Keratinocyte (primary cell): Measurements from ENCODE around the gene ANKMY1. TPM values are rescaled to one million over a fixed set of nuclear protein-coding genes. Genes with fewer than 3 reads are reported as not detected.

Experiments
- DNase-seq: peaks from one replicate; pipeline ENCODE4 v3.0.0-alpha.2; 2011; ENCODE audit warnings: low read depth, missing footprints, low spot score
- FAIRE-seq: peaks from 2 replicates; lab custom pipeline; 2011; peaks lifted over from hg19 to GRCh38; lab: Jason Lieb, UNC
- H2AFZ ChIP-seq: 2 replicates; pipeline ENCODE4 v1.6.0; 2012; ENCODE audit warnings: low read length, control low read depth, inconsistent platforms; ENCODE audit not compliant: control insufficient read depth
- H3K27ac ChIP-seq: 2 replicates; pipeline ENCODE4 v1.5.1; 2011; ENCODE audit warnings: low read length; ENCODE audit not compliant: control insufficient read depth, insufficient read depth
- H3K27me3 ChIP-seq: 3 replicates; pipeline ENCODE4 v1.6.0; 2011; ENCODE audit warnings: low read length; ENCODE audit not compliant: control insufficient read depth, insufficient read depth; ENCODE audit errors: extremely low read depth
- H3K36me3 ChIP-seq, 2 experiments: 2 replicates in 1 of 2; 3 replicates in 1 of 2; pipeline ENCODE4 v1.5.1; 2011; ENCODE audit warnings: low read length in 2 of 2, mild to moderate bottlenecking in 1 of 2; ENCODE audit not compliant: control insufficient read depth in 2 of 2, insufficient read depth in 2 of 2; ENCODE audit errors: extremely low read depth in 1 of 2
- H3K4me1 ChIP-seq: 3 replicates; pipeline ENCODE4 v1.5.1; 2011; ENCODE audit warnings: low read length; ENCODE audit not compliant: control insufficient read depth, insufficient read depth; ENCODE audit errors: extremely low read depth
- H3K4me2 ChIP-seq: 3 replicates; pipeline ENCODE4 v1.6.0; 2011; ENCODE audit warnings: low read depth, low read length; ENCODE audit not compliant: control insufficient read depth, insufficient read depth; ENCODE audit errors: extremely low read depth
- H3K4me3 ChIP-seq, 3 experiments: fragments of 200-600 bp in 1 of 3; sonication (generic) in 1 of 3; 2 replicates in 2 of 3; 3 replicates in 1 of 3; pipeline ENCODE4 v1.5.1; 2011 to 2016; ENCODE audit warnings: low read length in 3 of 3, mild to moderate bottlenecking in 3 of 3, control low read depth in 2 of 3, inconsistent platforms in 1 of 3, low read depth in 1 of 3, mixed read lengths in 1 of 3, mixed run types in 1 of 3, moderate library complexity in 1 of 3; ENCODE audit not compliant: control insufficient read depth in 2 of 3, insufficient read depth in 2 of 3; ENCODE audit errors: extremely low read depth in 1 of 3
- H3K79me2 ChIP-seq: 2 replicates; pipeline ENCODE4 v1.6.0; 2012; ENCODE audit warnings: low read length; ENCODE audit not compliant: control insufficient read depth, insufficient read depth
- H3K9ac ChIP-seq: 3 replicates; pipeline ENCODE4 v1.6.0; 2011; ENCODE audit warnings: low read length; ENCODE audit not compliant: control insufficient read depth, insufficient read depth; ENCODE audit errors: extremely low read depth
- H3K9me1 ChIP-seq: 3 replicates; pipeline ENCODE4 v1.6.0; 2011; ENCODE audit warnings: low read length; ENCODE audit not compliant: control insufficient read depth, insufficient read depth; ENCODE audit errors: extremely low read depth
- H3K9me3 ChIP-seq: 2 replicates; pipeline ENCODE4 v1.5.1; 2012; ENCODE audit warnings: low read depth, low read length; ENCODE audit not compliant: control insufficient read depth
- H4K20me1 ChIP-seq: 3 replicates; pipeline ENCODE4 v1.6.0; 2011; ENCODE audit warnings: low read length; ENCODE audit not compliant: control insufficient read depth, insufficient read depth; ENCODE audit errors: extremely low read depth
- EZH2 ChIP-seq: IDR thresholded peaks from one replicate; pipeline ENCODE4 v1.6.1; 2012; ENCODE audit warnings: inconsistent platforms, mild to moderate bottlenecking, low read length, moderate library complexity
- dilution Hi-C: fragments of 300-500 bp; cut with MboI; formaldehyde crosslinking; loops from one replicate; pipeline ENCODE4 v1.7.0; 2020; ENCODE audit warnings: low sequenced_read_pairs; ENCODE audit not compliant: extremely low pct_ligation_motif_present
- polyA plus RNA-seq, 5 experiments: library from polyadenylated mRNA; depleted of rRNA in 3 of 5; stranded (reverse) in 3 of 5; stranded (forward) in 1 of 5; unstranded in 1 of 5; fragments of >200 nt; gene quantifications; 1 replicate in 1 of 5; 2 replicates in 3 of 5; 3 replicates in 1 of 5; pipeline versions ENCODE4 v1.2.1 to v1.2.3, GENCODE V29; 2011 to 2012; ENCODE audit warnings: missing spikeins in 2 of 5, low read depth in 1 of 5, low replicate concordance in 1 of 5
- TF ChIP-seq, protein P1 (sequence below), 3 experiments: IDR thresholded peaks in 1 of 3; conservative IDR thresholded peaks in 1 of 3; optimal IDR thresholded peaks in 1 of 3; 2 replicates in 2 of 3; 3 replicates in 1 of 3; pipeline versions ENCODE3 to v1.5.1; 2011; ENCODE audit warnings: low read length in 3 of 3, mild to moderate bottlenecking in 3 of 3, moderate library complexity in 2 of 3, control low read depth in 1 of 3, inconsistent platforms in 1 of 3; ENCODE audit not compliant: insufficient read depth in 2 of 3; ENCODE audit errors: extremely low read depth in 1 of 3

The ANKMY1 gene
- polyA plus RNA-seq, 1 donor (not counting 4 experiments of a cell fraction or from before 2014, with no cell fraction given), result 3.3 TPM

DNA sequence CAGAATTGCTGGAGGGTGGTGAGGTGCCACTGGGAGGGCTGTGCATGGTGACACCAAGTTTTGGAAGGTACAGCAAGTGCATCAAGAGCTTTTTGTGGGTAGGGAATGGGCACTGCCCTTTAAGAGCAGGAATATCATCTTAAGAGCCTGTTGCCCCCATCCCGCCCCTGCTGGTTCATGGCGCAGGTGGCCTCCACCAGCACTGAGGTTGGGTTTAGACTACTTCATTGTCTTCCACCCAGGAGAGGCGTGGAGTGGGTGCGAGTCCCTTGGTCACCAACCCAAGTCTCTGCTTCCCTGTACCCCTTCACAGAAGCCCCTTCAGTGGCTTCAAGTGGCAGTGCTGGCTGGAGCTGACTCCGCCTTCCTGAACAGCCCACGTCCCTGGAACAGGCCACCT is 18.2 kb upstream of the ANKMY1 start:
- peaks cover 4 to 11% of the 10 kb centered on the region in 2 experiments for H3K36me3 ChIP-seq
- H3K4me2 ChIP-seq, result no peak overlapping the region
- no peaks in the 10 kb centered on the region for H3K9me3 ChIP-seq
- H3K4me1 ChIP-seq, result peaks cover 22% of the 10 kb centered on the region
- FAIRE-seq, result no peak
- dilution Hi-C loops, result no loop called here
- no peak for DNase-seq
- no peaks in the 10 kb centered on the region for H3K27me3 ChIP-seq
- TF ChIP-seq, protein P1, sequence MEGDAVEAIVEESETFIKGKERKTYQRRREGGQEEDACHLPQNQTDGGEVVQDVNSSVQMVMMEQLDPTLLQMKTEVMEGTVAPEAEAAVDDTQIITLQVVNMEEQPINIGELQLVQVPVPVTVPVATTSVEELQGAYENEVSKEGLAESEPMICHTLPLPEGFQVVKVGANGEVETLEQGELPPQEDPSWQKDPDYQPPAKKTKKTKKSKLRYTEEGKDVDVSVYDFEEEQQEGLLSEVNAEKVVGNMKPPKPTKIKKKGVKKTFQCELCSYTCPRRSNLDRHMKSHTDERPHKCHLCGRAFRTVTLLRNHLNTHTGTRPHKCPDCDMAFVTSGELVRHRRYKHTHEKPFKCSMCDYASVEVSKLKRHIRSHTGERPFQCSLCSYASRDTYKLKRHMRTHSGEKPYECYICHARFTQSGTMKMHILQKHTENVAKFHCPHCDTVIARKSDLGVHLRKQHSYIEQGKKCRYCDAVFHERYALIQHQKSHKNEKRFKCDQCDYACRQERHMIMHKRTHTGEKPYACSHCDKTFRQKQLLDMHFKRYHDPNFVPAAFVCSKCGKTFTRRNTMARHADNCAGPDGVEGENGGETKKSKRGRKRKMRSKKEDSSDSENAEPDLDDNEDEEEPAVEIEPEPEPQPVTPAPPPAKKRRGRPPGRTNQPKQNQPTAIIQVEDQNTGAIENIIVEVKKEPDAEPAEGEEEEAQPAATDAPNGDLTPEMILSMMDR (optimal IDR thresholded peaks at IDR 0.05 in 1 of 3, IDR thresholded peaks at IDR 0.05 in 1 of 3, conservative IDR thresholded peaks at IDR 0.05 in 1 of 3; ENCODE audit: extremely low read depth in 1 of 3, insufficient read depth in 2 of 3, low read length in 3 of 3), result no peak
- no peak for TF ChIP-seq EZH2
- H3K4me3 ChIP-seq, result no peak overlapping the region
- H3K9me1 ChIP-seq, result peaks cover 5% of the 10 kb centered on the region
- peaks cover 15% of the 10 kb centered on the region for H4K20me1 ChIP-seq
- H3K9ac ChIP-seq, result no peak overlapping the region
- no peak overlapping the region for H3K27ac ChIP-seq
- no peak overlapping the region for H2AFZ ChIP-seq
- peaks cover 2% of the 10 kb centered on the region for H3K79me2 ChIP-seq

DNA sequence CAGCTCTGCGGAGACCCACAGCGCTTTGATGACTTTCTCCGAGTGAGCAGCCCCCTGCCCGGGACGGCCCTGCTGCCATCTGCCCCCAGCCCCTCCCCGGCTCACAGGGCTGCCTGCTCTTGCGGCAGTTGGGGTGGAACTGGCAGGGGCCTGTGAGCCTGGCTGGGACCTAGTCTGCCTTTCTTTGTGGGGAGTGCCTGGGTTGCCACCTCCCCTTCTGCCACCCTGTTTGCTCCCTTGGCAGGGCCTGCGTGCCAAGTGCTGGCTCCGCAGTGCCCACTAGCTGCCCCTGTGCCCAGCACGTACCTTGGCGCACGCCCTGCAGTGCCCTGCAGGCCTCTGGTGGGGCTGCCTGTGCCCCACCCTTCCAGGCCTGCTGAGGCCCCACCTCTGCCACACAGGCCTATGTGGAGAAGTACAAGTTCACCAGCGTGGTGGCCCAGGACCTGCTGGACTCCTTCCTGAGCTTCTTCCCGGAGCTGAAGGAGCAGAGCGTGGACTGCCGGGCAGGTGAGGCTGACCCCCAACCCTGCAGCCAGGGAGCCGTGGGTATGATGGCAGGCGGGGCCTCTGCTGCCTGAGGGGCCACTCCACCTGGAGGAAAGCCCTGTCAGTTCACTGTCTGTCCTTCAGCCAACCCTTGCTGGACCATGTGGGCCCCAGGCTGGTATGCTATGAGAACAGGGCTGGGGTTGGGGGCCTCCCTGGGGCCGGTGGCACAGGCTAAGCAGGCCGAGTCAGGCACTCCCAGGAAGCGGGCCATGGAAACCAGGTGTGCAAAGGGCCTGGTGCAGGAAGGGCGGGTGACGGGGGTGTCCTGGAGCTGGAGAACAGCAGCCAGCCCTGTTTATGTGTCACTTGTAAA is 17.5 kb upstream of the ANKMY1 start:
- peaks cover 4 to 11% of the 10 kb centered on the region in 2 experiments for H3K36me3 ChIP-seq
- H3K9me1 ChIP-seq, result peaks cover 5% of the 10 kb centered on the region
- peaks cover 15% of the 10 kb centered on the region for H3K4me1 ChIP-seq
- H3K9me3 ChIP-seq, result no peaks in the 10 kb centered on the region
- peaks cover 14% of the 10 kb centered on the region for H4K20me1 ChIP-seq
- dilution Hi-C loops, result no loop called here
- H3K27me3 ChIP-seq, result no peaks in the 10 kb centered on the region
- no peak overlapping the region for H3K4me3 ChIP-seq
- FAIRE-seq (no peak), DNase-seq (no peak)
- peaks cover 2% of the 10 kb centered on the region for H3K79me2 ChIP-seq
- no peak overlapping the region for H3K27ac ChIP-seq
- H3K4me2 ChIP-seq, result no peak overlapping the region
- no peak overlapping the region for H2AFZ ChIP-seq
- TF ChIP-seq, protein P1 (optimal IDR thresholded peaks at IDR 0.05 in 1 of 3, IDR thresholded peaks at IDR 0.05 in 1 of 3, conservative IDR thresholded peaks at IDR 0.05 in 1 of 3; ENCODE audit: extremely low read depth in 1 of 3, insufficient read depth in 2 of 3, low read length in 3 of 3), result no peak
- TF ChIP-seq EZH2, result no peak
- H3K9ac ChIP-seq, result no peak overlapping the region
